Large intestine (tissue), 3 donors: Measurements from ENCODE around the gene IL12A. TPM values are rescaled to one million over a fixed set of nuclear protein-coding genes. Genes with fewer than 3 reads are reported as not detected.

Source experiments
- DNase-seq, 2 donors: peaks; one replicate each; pipeline versions ENCODE4 v3.0.0 to v3.0.0-alpha.2; 2013
- H3K27ac ChIP-seq: one replicate; pipeline ENCODE4 v1.5.1; 2013; ENCODE audit warnings: low read length
- H3K27me3 ChIP-seq: 2 replicates; pipeline ENCODE4 v1.6.1; 2013; ENCODE audit warnings: low read length; ENCODE audit not compliant: control insufficient read depth, insufficient read depth
- H3K36me3 ChIP-seq: 2 replicates; pipeline ENCODE4 v1.6.1; 2013; ENCODE audit warnings: low read length; ENCODE audit not compliant: control insufficient read depth, insufficient read depth
- H3K4me1 ChIP-seq: one replicate; pipeline ENCODE4 v1.6.1; 2013; ENCODE audit warnings: low read length; ENCODE audit not compliant: control insufficient read depth, insufficient read depth
- H3K4me3 ChIP-seq: one replicate; pipeline ENCODE4 v1.5.1; 2013; ENCODE audit warnings: low read length
- H3K9me3 ChIP-seq: one replicate; pipeline ENCODE4 v1.6.1; 2013; ENCODE audit warnings: mild to moderate bottlenecking, low read depth, low read length, moderate library complexity; ENCODE audit not compliant: control insufficient read depth
- WGBS: methylation state at CpG from one replicate; pipeline ENCODE4 v1.1.5; 2013; ENCODE audit warnings: low lambda C conversion rate; ENCODE audit not compliant: insufficient coverage; 5-methylcytosine and 5-hydroxymethylcytosine counted together
- polyA plus RNA-seq: library from polyadenylated mRNA; unstranded; fragments of 120-200 nt; gene quantifications from one replicate; pipeline ENCODE4 v1.2.1, GENCODE V29; 2013

The IL12A gene
- polyA plus RNA-seq, 1 donor = 2.8 TPM

- DNase-seq = no peak
- no CpG with 5 or more reads among the region's 1 CpG for WGBS
- no peaks in the 10 kb centered on the region for H3K27me3 ChIP-seq
- no peak overlapping the region for H3K27ac ChIP-seq
- peaks cover 5% of the 10 kb centered on the region for H3K36me3 ChIP-seq
- H3K4me3 ChIP-seq = no peak overlapping the region
- H3K9me3 ChIP-seq = no peaks in the 10 kb centered on the region
- H3K4me1 ChIP-seq = peaks cover 16% of the 10 kb centered on the region
Observed at GRCh38 chr3:159991591-159991990, 3.0 kb downstream of the IL12A start.

DNA sequence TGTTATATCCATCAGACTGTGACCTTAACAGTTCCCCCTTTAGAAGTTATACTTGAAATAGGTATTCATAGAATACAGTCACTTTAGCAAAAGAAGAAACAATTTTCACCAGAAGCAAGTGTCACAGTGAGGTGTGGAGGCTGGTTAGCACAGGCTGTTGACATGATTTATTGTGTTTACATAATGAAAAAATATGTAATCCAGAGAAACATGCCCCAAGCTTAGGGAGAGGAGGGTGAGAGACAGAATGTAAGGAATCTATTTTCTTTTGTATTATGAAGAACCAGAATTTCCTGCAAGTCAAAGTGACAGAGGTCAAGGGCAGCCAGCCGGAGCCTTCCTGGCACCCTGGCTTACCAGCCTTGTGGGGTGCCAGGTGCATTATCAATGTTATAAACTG lies 4.0 kb downstream of the IL12A start:
- H3K27me3 ChIP-seq = no peaks in the 10 kb centered on the region
- WGBS = no CpG with 5 or more reads among the region's 1 CpG
- H3K36me3 ChIP-seq = peaks cover 5% of the 10 kb centered on the region
- no peak for DNase-seq
- H3K9me3 ChIP-seq = no peaks in the 10 kb centered on the region
- no peak overlapping the region for H3K4me3 ChIP-seq
- no peak overlapping the region for H3K27ac ChIP-seq
- peaks cover 18% of the 10 kb centered on the region for H3K4me1 ChIP-seq

GRCh38 chr3:159994182-159994581 lies 5.5 kb downstream of the IL12A start:
- Histone ChIP-seq H3K27me3 (no peaks in the 10 kb centered on the region), H3K27ac (no peak overlapping the region), H3K36me3 (peaks cover 5% of the 10 kb centered on the region), H3K9me3 (no peaks in the 10 kb centered on the region), H3K4me3 (no peak overlapping the region), H3K4me1 (peaks cover 14% of the 10 kb centered on the region)
- WGBS = 80% methylated on average over 2 of the region's 4 CpGs
- DNase-seq = no peak

GRCh38 chr3:159995091-159995490 lies 6.5 kb downstream of the IL12A start:
- WGBS = no CpG with 5 or more reads among the region's 1 CpG
- no peak overlapping the region for H3K4me3 ChIP-seq
- no peak for DNase-seq

DNA sequence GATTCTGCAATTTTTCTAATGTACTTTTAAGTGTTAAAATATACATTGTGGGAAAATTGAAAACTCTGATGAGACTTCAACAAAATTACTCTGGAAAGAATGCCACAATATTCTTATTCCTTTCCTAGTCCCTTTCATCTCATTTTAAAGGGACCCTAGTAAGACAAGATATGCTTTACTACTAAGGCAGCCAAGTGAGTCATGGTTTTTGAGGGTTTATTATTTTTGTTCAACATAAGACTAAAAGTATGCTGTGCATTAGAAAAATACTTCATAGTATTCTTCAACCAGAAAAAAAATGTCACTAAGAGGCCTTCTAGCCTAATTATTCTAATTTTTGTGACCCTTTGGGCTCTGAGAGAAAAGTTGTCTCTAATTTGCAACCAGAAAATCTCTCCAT lies 7.4 kb downstream of the IL12A start:
- Histone ChIP-seq H3K4me1 (peaks cover 14% of the 10 kb centered on the region), H3K36me3 (peaks cover 5% of the 10 kb centered on the region), H3K27me3 (no peaks in the 10 kb centered on the region), H3K9me3 (no peaks in the 10 kb centered on the region), H3K4me3 (no peak overlapping the region), H3K27ac (no peak overlapping the region)
- no peak for DNase-seq

More at GRCh38 chr3:159995091-159995490, 6.5 kb downstream of the IL12A start:
- H3K36me3 ChIP-seq = peaks cover 5% of the 10 kb centered on the region
- H3K27me3 ChIP-seq = no peaks in the 10 kb centered on the region
- H3K4me1 ChIP-seq = peaks cover 14% of the 10 kb centered on the region
- no peaks in the 10 kb centered on the region for H3K9me3 ChIP-seq
- no peak overlapping the region for H3K27ac ChIP-seq

- peak overlapping the region; percentile 20 for H3K27ac ChIP-seq
- WGBS = no CpG with 5 or more reads among the region's 7 CpGs
- H3K9me3 ChIP-seq = no peaks in the 10 kb centered on the region
- peaks cover 14% of the 10 kb centered on the region for H3K4me1 ChIP-seq
- no peaks in the 10 kb centered on the region for H3K27me3 ChIP-seq
- DNase-seq = peak; percentile 52 to 86
- peaks cover 5% of the 10 kb centered on the region for H3K36me3 ChIP-seq
- H3K4me3 ChIP-seq = no peak overlapping the region
Observed at GRCh38 chr3:159996959-159997358, 8.3 kb downstream of the IL12A start.

DNA sequence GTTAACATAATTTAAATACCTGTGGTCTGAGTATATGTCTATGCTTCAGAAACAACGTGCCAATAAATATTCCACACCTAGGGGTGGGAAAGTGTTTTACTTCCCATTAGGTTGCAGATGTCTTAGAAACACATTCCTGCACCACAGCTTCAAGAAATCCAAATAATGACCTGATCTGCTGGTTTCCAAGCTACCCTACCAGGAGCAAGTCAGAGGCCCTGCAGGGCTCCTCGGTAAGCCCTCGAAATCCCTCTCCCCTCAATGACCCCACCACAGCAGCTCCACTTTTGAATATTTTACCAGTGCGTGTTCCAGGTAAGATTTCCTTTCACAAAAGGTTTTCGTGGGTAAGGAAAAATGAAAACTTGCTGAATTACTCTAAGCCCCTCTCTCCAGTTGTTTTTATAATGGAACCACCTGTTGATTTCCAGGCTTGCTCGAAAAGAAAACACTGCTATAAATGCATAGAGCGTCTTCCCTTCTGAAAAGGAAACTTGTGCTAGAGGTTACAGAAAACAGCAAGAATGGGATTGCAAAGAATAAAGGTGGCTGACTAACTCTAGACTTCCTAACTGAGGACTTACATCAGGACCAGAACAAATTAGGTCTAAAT lies 12.6 kb downstream of the IL12A start:
- DNase-seq = no peak
- WGBS = 100% methylated on average over 1 of the region's 7 CpGs
- Histone ChIP-seq H3K4me1 (peaks cover 5% of the 10 kb centered on the region), H3K36me3 (no peaks in the 10 kb centered on the region), H3K9me3 (no peaks in the 10 kb centered on the region), H3K27ac (no peak overlapping the region), H3K4me3 (no peak overlapping the region), H3K27me3 (no peaks in the 10 kb centered on the region)

DNA sequence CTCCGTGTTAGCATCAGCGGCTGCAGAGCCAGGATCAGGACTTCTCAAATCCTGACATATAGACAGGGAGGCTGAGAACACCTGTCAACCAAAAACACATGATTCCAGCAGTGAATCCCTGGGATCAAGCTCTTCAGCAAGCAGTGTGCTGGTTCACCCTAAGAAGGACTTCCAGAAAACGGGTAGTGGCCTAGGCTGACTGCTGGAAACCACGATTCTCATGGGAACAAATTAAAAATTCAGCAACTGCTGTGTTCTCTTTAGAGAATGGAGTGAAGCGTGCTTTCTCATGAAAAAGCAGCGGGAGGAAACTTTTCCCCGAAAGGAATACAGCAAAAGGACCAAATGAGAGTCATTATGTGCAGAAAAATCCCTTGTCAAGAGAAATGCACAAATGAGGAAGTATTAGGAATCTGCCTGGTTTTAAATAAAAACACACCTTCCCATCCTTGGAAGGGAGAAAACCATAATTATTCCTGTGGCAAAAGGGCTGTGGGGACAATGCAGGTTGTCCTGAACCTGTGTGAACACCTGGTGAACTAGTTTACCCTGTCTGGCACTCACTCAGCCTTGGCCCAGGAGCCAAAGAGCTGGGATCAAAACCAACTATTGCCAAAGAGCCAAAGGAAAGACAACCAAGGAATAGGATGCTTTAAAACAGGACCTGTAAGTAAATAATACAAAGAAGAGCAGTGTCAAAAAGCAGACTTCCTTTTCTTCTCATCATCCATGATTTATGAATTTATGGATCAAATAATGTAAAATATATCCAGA lies 13.4 kb downstream of the IL12A start:
- no peak for DNase-seq
- Histone ChIP-seq H3K36me3 (no peaks in the 10 kb centered on the region), H3K27ac (no peak overlapping the region), H3K4me3 (no peak overlapping the region), H3K9me3 (no peaks in the 10 kb centered on the region), H3K4me1 (no peaks in the 10 kb centered on the region), H3K27me3 (no peaks in the 10 kb centered on the region)
- 93% methylated on average over 4 of the region's 7 CpGs for WGBS

DNA sequence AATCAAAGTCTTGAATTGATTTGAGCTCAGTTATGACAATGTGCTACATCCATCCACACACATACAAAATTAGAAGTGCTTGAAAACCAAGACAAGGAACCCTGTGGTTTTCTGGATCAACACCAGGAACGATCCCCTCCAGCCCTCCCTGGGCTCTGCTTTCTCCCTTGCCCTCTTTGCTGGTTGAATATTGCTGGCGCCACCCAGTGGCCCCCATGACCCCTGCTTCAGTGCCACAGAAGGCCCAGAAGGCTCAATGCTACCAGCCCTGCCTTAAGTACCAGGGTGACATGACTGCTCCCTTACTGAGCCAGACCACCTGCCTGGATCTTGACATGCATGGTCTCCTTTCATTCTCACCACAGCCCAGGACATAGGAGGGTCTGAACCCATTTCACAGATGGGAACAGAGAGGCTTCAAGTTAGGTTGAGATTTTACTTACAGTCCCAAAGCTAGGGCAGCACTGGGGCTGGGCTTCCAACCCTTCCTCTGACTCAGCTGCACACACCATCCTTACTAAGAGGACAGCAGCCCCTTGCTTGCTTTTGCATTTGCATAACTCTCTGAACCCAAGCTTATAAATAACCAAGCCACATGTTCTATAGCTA lies 15.0 kb downstream of the IL12A start:
- Histone ChIP-seq H3K27me3 (no peaks in the 10 kb centered on the region), H3K4me1 (no peaks in the 10 kb centered on the region), H3K27ac (no peak overlapping the region), H3K36me3 (no peaks in the 10 kb centered on the region), H3K4me3 (no peak overlapping the region), H3K9me3 (no peaks in the 10 kb centered on the region)
- peak; percentile 24 to 45 for DNase-seq
- WGBS = no CpG with 5 or more reads among the region's 2 CpGs

- H3K9me3 ChIP-seq = no peaks in the 10 kb centered on the region
- H3K36me3 ChIP-seq = no peaks in the 10 kb centered on the region
- H3K4me1 ChIP-seq = no peaks in the 10 kb centered on the region
- H3K27me3 ChIP-seq = no peaks in the 10 kb centered on the region
- H3K4me3 ChIP-seq = no peak overlapping the region
- H3K27ac ChIP-seq = no peak overlapping the region
- no peak for DNase-seq
Observed at GRCh38 chr3:160005004-160005403, 16.4 kb downstream of the IL12A start.
